ENCODE results near the gene PEX12. TPM values are rescaled to one million over a fixed set of nuclear protein-coding genes. Genes with fewer than 3 reads are reported as not detected.

PEX12 gene
- total and polyA plus RNA-seq, 9 of the 15 experiments (the other 6 are each of a cell fraction or from before 2014, with no cell fraction given): 4.0 to 12.4 (median 6.4) TPM

DNA sequence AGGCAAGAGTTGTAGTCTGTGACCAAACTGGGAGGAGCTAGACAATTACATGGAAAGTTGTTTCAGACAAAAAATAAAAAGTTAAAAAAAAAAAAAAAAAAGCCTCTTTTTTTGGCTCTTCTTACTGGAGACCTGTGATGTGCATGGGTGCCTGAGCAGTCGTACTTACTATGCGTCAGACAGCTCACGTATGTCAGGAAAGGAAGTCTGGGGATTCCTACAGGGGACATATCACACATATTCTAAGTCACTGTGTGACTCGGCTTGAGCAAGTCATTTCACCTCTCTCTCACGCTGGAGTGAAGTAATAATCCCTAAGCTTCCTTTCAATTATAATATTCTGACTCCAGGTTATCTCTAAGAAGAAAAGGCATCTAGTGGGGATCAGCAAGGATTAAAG lies 23.7 kb downstream of the PEX12 start:
- Histone ChIP-seq H3K4me3 (no peak overlapping the region), H3K9me1 (ENCODE audit: control insufficient read depth, insufficient read depth, low read length) (no peaks in the 10 kb centered on the region), H3K27me3 (ENCODE audit: control insufficient read depth in 2 of 2, insufficient read depth in 2 of 2, low read length in 2 of 2) (no peaks in the 10 kb centered on the region), H3K9ac (ENCODE audit: insufficient read depth in 1 of 2, low read depth in 2 of 2, low read length in 2 of 2) (no peak overlapping the region), H4K20me1 (replicated peaks; ENCODE audit: control insufficient read depth, insufficient read depth, low read length) (no peaks in the 10 kb centered on the region), H3K4me2 (ENCODE audit: insufficient read depth, low read length) (no peak overlapping the region), H3K4me1 (replicated peaks in 1 of 2; ENCODE audit: control insufficient read depth in 2 of 2, insufficient read depth in 2 of 2, low read length in 2 of 2) (peaks cover 0 to 18% of the 10 kb centered on the region in 2 experiments; a peak in 2 of 5 replicates), H3K79me2 (ENCODE audit: control insufficient read depth, insufficient read depth, low read length) (peaks cover 4% of the 10 kb centered on the region; the same call in 1 of the 3 replicates), H3K27ac (ENCODE audit: extremely low read depth, low read depth, low read length) (no peak overlapping the region), H2AFZ (ENCODE audit: low read depth, low read length) (no peak overlapping the region), H3K9me3 (replicated peaks; ENCODE audit: control insufficient read depth, insufficient read depth, low read depth, low read length) (no peaks in the 10 kb centered on the region), H3K36me3 (ENCODE audit: control insufficient read depth, insufficient read depth, low read length) (no peaks in the 10 kb centered on the region; the same call in 1 of the 3 replicates)
- DNase-seq (ENCODE audit: extremely low read depth in 1 of 4, low spot score in 3 of 4): no peak
- BruUV-seq (replicated peaks): no TSS peak
- ATAC-seq: no peak
- TF ChIP-seq MCM7 (IDR thresholded peaks at IDR 0.05) (no peak), TCF7L2 (IDR thresholded peaks at IDR 0.05; ENCODE audit: low read depth, low read length) (no peak), MEF2A (IDR thresholded peaks at IDR 0.05; ENCODE audit: control insufficient read depth, low read depth, low read length) (no peak), KLF10 (CRISPR knock-in tag; IDR thresholded peaks at IDR 0.05) (no peak), ZBTB1 (CRISPR knock-in tag; IDR thresholded peaks at IDR 0.05; ENCODE audit: borderline replicate concordance, low read depth) (no peak), TCF7 (IDR thresholded peaks at IDR 0.05; ENCODE audit: borderline replicate concordance) (no peak), PHTF2 (CRISPR knock-in tag; IDR thresholded peaks at IDR 0.05) (no peak), POLR2H (tag; IDR thresholded peaks at IDR 0.05; ENCODE audit: low read depth) (no peak), ETV1 (tag; conservative IDR thresholded peaks at IDR 0.05; ENCODE audit: low read depth) (no peak), FUS (optimal IDR thresholded peaks at IDR 0.05; ENCODE audit: low read depth, low read length) (no peak), NRF1 (conservative IDR thresholded peaks at IDR 0.05 in 1 of 2, IDR thresholded peaks at IDR 0.05 in 1 of 2) (no peak), DDX20 (tag; IDR thresholded peaks at IDR 0.05; ENCODE audit: low read depth) (no peak), SRSF9 (IDR thresholded peaks at IDR 0.05; ENCODE audit: borderline replicate concordance, low read depth, low read length) (no peak), NBN (IDR thresholded peaks at IDR 0.05; ENCODE audit: low read depth) (no peak), MTF1 (CRISPR knock-in tag; IDR thresholded peaks at IDR 0.05; ENCODE audit: borderline replicate concordance) (no peak)
- TF ChIP-seq, protein P1, sequence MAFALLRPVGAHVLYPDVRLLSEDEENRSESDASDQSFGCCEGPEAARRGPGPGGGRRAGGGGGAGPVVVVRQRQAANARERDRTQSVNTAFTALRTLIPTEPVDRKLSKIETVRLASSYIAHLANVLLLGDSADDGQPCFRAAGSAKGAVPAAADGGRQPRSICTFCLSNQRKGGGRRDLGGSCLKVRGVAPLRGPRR (CRISPR knock-in tag; IDR thresholded peaks at IDR 0.05): no peak
- TF ChIP-seq, protein P2, sequence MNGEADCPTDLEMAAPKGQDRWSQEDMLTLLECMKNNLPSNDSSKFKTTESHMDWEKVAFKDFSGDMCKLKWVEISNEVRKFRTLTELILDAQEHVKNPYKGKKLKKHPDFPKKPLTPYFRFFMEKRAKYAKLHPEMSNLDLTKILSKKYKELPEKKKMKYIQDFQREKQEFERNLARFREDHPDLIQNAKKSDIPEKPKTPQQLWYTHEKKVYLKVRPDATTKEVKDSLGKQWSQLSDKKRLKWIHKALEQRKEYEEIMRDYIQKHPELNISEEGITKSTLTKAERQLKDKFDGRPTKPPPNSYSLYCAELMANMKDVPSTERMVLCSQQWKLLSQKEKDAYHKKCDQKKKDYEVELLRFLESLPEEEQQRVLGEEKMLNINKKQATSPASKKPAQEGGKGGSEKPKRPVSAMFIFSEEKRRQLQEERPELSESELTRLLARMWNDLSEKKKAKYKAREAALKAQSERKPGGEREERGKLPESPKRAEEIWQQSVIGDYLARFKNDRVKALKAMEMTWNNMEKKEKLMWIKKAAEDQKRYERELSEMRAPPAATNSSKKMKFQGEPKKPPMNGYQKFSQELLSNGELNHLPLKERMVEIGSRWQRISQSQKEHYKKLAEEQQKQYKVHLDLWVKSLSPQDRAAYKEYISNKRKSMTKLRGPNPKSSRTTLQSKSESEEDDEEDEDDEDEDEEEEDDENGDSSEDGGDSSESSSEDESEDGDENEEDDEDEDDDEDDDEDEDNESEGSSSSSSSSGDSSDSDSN (IDR thresholded peaks at IDR 0.05; ENCODE audit: borderline replicate concordance in 1 of 2, low read depth in 2 of 2, low read length in 2 of 2): no peak
- POLR2A ChIA-PET: interaction anchor here (0.8 to 3.8 kb wide), 3 partner anchors 11 to 248 kb away, joined by 3 to 14 read pairs (median 3); no protein-coding TSS in a partner anchor
- in situ Hi-C loops (cut with MboI): loop anchor here (5.0 kb wide), 1 partner anchor 193 kb away; no protein-coding TSS in a partner anchor
- no peak for FAIRE-seq
- CTCF ChIA-PET (ENCODE audit: low intra/inter-chr PET ratio): interaction anchor here (1.9 kb wide), 1 partner anchor 193 kb away, joined by 16 read pairs; no protein-coding TSS in a partner anchor
- intact Hi-C loops (cut with micrococcal nuclease): loop anchor here (5.0 kb wide), 1 partner anchor 178 kb away; the partner anchor contains the start of gene RASL10B
- 59% methylated on average over 5 of the region's 5 CpGs for WGBS (ENCODE audit: insufficient coverage, low coverage, missing lambda C conversion rate)

All from K562 (cell line).